ENCODE data around the gene ADAP1.

ADAP1 gene

GRCh38 chr7:861222-861621 lies 93.3 kb downstream of the ADAP1 start:
- Histone ChIP-seq H3K4me3 (ENCODE audit: low read depth in 1 of 2, low read length in 1 of 2) (no peak overlapping the region), H3K27ac (no peak overlapping the region), H3K36me3 (no peaks in the 10 kb centered on the region), H3K9me3 (no peaks in the 10 kb centered on the region), H3K27me3 (no peaks in the 10 kb centered on the region), H3K4me1 (ENCODE audit: control insufficient read depth in 1 of 2, insufficient read depth in 1 of 2, low read depth in 1 of 2, low read length in 1 of 2) (no peaks in the 10 kb centered on the region)
- TF ChIP-seq CTCF (IDR thresholded peaks at IDR 0.05): no peak

GRCh38 chr7:860149-860548 lies 94.3 kb downstream of the ADAP1 start:
- no peak for TF ChIP-seq CTCF (IDR thresholded peaks at IDR 0.05)
- H3K4me3 ChIP-seq (ENCODE audit: low read depth in 1 of 2, low read length in 1 of 2): no peak overlapping the region
- no peaks in the 10 kb centered on the region for H3K27me3 ChIP-seq
- no peak overlapping the region for H3K27ac ChIP-seq
- H3K9me3 ChIP-seq: no peaks in the 10 kb centered on the region
- no peaks in the 10 kb centered on the region for H3K4me1 ChIP-seq (ENCODE audit: control insufficient read depth in 1 of 2, insufficient read depth in 1 of 2, low read depth in 1 of 2, low read length in 1 of 2)
- H3K36me3 ChIP-seq: no peaks in the 10 kb centered on the region

- Histone ChIP-seq H3K9me3 (no peaks in the 10 kb centered on the region), H3K4me3 (ENCODE audit: low read depth in 1 of 2, low read length in 1 of 2) (no peak overlapping the region), H3K4me1 (ENCODE audit: control insufficient read depth in 1 of 2, insufficient read depth in 1 of 2, low read depth in 1 of 2, low read length in 1 of 2) (no peaks in the 10 kb centered on the region), H3K27ac (no peak overlapping the region), H3K27me3 (no peaks in the 10 kb centered on the region), H3K36me3 (no peaks in the 10 kb centered on the region)
- no peak for TF ChIP-seq CTCF (IDR thresholded peaks at IDR 0.05)
Observed at GRCh38 chr7:859359-860030, 95.0 kb downstream of the ADAP1 start.

- no peaks in the 10 kb centered on the region for H3K9me3 ChIP-seq
- no peak overlapping the region for H3K4me3 ChIP-seq (ENCODE audit: low read depth in 1 of 2, low read length in 1 of 2)
- H3K36me3 ChIP-seq: no peaks in the 10 kb centered on the region
- no peaks in the 10 kb centered on the region for H3K4me1 ChIP-seq (ENCODE audit: control insufficient read depth in 1 of 2, insufficient read depth in 1 of 2, low read depth in 1 of 2, low read length in 1 of 2)
- no peak for TF ChIP-seq CTCF (IDR thresholded peaks at IDR 0.05)
- no peak overlapping the region for H3K27ac ChIP-seq
- no peaks in the 10 kb centered on the region for H3K27me3 ChIP-seq
Observed at GRCh38 chr7:857661-858060, 96.8 kb downstream of the ADAP1 start.

- H3K27me3 ChIP-seq: no peaks in the 10 kb centered on the region
- no peaks in the 10 kb centered on the region for H3K4me1 ChIP-seq (ENCODE audit: control insufficient read depth in 1 of 2, insufficient read depth in 1 of 2, low read depth in 1 of 2, low read length in 1 of 2)
- TF ChIP-seq CTCF (IDR thresholded peaks at IDR 0.05): no peak
- H3K36me3 ChIP-seq: no peaks in the 10 kb centered on the region
- no peak overlapping the region for H3K4me3 ChIP-seq (ENCODE audit: low read depth in 1 of 2, low read length in 1 of 2)
- no peak overlapping the region for H3K27ac ChIP-seq
- no peaks in the 10 kb centered on the region for H3K9me3 ChIP-seq
Observed at GRCh38 chr7:856444-857095, 97.9 kb downstream of the ADAP1 start.
